HCT116 (cell line): ENCODE results near the gene PEX11A. TPM values are rescaled to one million over a fixed set of nuclear protein-coding genes. Genes with fewer than 3 reads are reported as not detected.

Experiments
- ATAC-seq: fragments of 200-7000 bp; cut with Tn5 transposase; 2 replicates; pipeline ENCODE4 v1.9.1; 2020; ENCODE audit warnings: mild to moderate bottlenecking, moderate library complexity
- BruUV-seq: library from RNA; stranded (reverse); fragments of 400-500 nt; replicated peaks from 2 replicates; lab custom pipeline; 2021; lab: Mats Ljungman, UMichigan
- CTCF ChIA-PET: fragments of 300-600 bp; sonication (Branson Sonifier 250); formaldehyde crosslinking; loops from one replicate; lab custom pipeline; 2021; ENCODE audit warnings: antibody characterized with exemption; lab: Charles Lee
- POLR2A ChIA-PET: fragments of 300-600, 350-600 bp; sonication (Branson Sonifier 250); formaldehyde crosslinking; loops from one replicate; lab custom pipeline; 2021; ENCODE audit warnings: antibody characterized with exemption; lab: Charles Lee
- RAD21 ChIA-PET, 2 experiments: fragments of 300-600 bp; sonication (Branson Sonifier 250); formaldehyde crosslinking; loops; one replicate each; lab custom pipeline; 2023; ENCODE audit warnings: low total read pairs in 2 of 2; ENCODE audit not compliant: uncharacterized antibody in 2 of 2, unreplicated experiment in 2 of 2, low non-redundant PET in 1 of 2; lab: Charles Lee
- DNase-seq: peaks from one replicate; pipeline ENCODE4 v3.0.0-alpha.2; 2010; ENCODE audit warnings: low read depth, low spot score
- H2AFZ ChIP-seq: fragments of 200-600 bp; shearing (Covaris generic), sonication (generic); 2 replicates; pipeline ENCODE4 v1.6.1; 2017; ENCODE audit warnings: low read depth, mixed run types, mixed read lengths, antibody characterized with exemption, low read length; ENCODE audit not compliant: poor library complexity, severe bottlenecking
- H3K27ac ChIP-seq: 2 replicates; pipeline ENCODE4 v1.5.1; 2012; ENCODE audit warnings: low read depth, low read length
- H3K27me3 ChIP-seq: fragments of 200-600 bp; sonication (generic); 2 replicates; pipeline ENCODE4 v1.6.1; 2016; ENCODE audit warnings: mixed run types, low read length, mixed read lengths; ENCODE audit not compliant: insufficient read depth
- H3K36me3 ChIP-seq, 2 experiments: fragments of 200-500 bp in 1 of 2; fragments of 200-600 bp in 1 of 2; sonication (Bioruptor generic) in 1 of 2; sonication (generic) in 1 of 2; 2 replicates each; pipeline versions ENCODE4 v1.5.1 to v1.6.1; 2014 to 2016; ENCODE audit warnings: low read length in 2 of 2, inconsistent platforms in 1 of 2, mixed read lengths in 1 of 2, mixed run types in 1 of 2; ENCODE audit not compliant: insufficient read depth in 2 of 2, control insufficient read depth in 1 of 2
- H3K4me1 ChIP-seq, 2 experiments: fragments of 200-600 bp in 1 of 2; sonication (generic) in 1 of 2; 2 replicates each; pipeline versions ENCODE4 v1.5.1 to v1.6.1; 2012 to 2017; ENCODE audit warnings: low read length in 2 of 2, inconsistent platforms in 1 of 2, mild to moderate bottlenecking in 1 of 2, mixed read lengths in 1 of 2, mixed run types in 1 of 2, moderate library complexity in 1 of 2; ENCODE audit not compliant: insufficient read depth in 2 of 2, control insufficient read depth in 1 of 2
- H3K4me2 ChIP-seq: fragments of 200-600 bp; sonication (generic); 2 replicates; pipeline ENCODE4 v1.6.1; 2017; ENCODE audit warnings: mixed run types, low read length, mixed read lengths
- H3K4me3 ChIP-seq, 2 experiments: fragments of 200-600 bp in 1 of 2; sonication (generic) in 1 of 2; replicated peaks in 1 of 2; 2 replicates each; pipeline ENCODE4 v1.5.1; 2011 to 2016; ENCODE audit warnings: low read length in 2 of 2, control low read depth in 1 of 2, low read depth in 1 of 2, mild to moderate bottlenecking in 1 of 2, mixed read lengths in 1 of 2, mixed run types in 1 of 2
- H3K79me2 ChIP-seq: fragments of 200-600 bp; sonication (generic); 2 replicates; pipeline ENCODE4 v1.6.1; 2017; ENCODE audit warnings: mild to moderate bottlenecking, mixed run types, low read length, moderate library complexity, mixed read lengths; ENCODE audit not compliant: insufficient read depth
- H3K9ac ChIP-seq: fragments of 200-600 bp; sonication (generic); 2 replicates; pipeline ENCODE4 v1.6.1; 2016; ENCODE audit warnings: low read length, mixed read lengths
- H3K9me2 ChIP-seq: fragments of 200-600 bp; sonication (generic), shearing (Covaris generic); 2 replicates; pipeline ENCODE4 v1.6.1; 2017; ENCODE audit warnings: mixed run types, mild to moderate bottlenecking, moderate library complexity; ENCODE audit not compliant: insufficient read depth
- H3K9me3 ChIP-seq, 2 experiments: fragments of 200-500 bp in 1 of 2; fragments of 200-600 bp in 1 of 2; sonication (Bioruptor generic) in 1 of 2; sonication (generic) in 1 of 2; 2 replicates each; pipeline ENCODE4 v1.6.1; 2014 to 2017; ENCODE audit warnings: low read length in 2 of 2, mixed read lengths in 2 of 2, inconsistent platforms in 1 of 2, low read depth in 1 of 2, mild to moderate bottlenecking in 1 of 2, mixed run types in 1 of 2, moderate library complexity in 1 of 2; ENCODE audit not compliant: control insufficient read depth in 1 of 2, insufficient read depth in 1 of 2
- H4K20me1 ChIP-seq: fragments of 200-600 bp; sonication (generic), shearing (Covaris generic); 2 replicates; pipeline ENCODE4 v1.6.1; 2017; ENCODE audit warnings: mixed run types, mild to moderate bottlenecking, moderate library complexity; ENCODE audit not compliant: insufficient read depth
- CTCF ChIP-seq, 3 experiments: fragments of 200-600 bp in 1 of 3; sonication (generic) in 1 of 3; IDR thresholded peaks in 2 of 3; conservative IDR thresholded peaks in 1 of 3; 2 replicates each; pipeline ENCODE4 v1.5.1; 2012 to 2017; ENCODE audit warnings: low read depth in 2 of 3, low read length in 2 of 3, antibody characterized with exemption in 1 of 3, borderline replicate concordance in 1 of 3, control low read depth in 1 of 3, mild to moderate bottlenecking in 1 of 3, mixed read lengths in 1 of 3, mixed run types in 1 of 3, moderate library complexity in 1 of 3; ENCODE audit not compliant: insufficient read depth in 1 of 3
- JUND ChIP-seq: IDR thresholded peaks from 2 replicates; pipeline ENCODE4 v1.6.1; 2012
- RAD21 ChIP-seq: IDR thresholded peaks from 2 replicates; pipeline ENCODE4 v1.6.1; 2012; ENCODE audit warnings: low read depth, mild to moderate bottlenecking
- intact Hi-C: fragments of 100-400 bp; cut with micrococcal nuclease; formaldehyde crosslinking; loops from 2 replicates; pipeline ENCODE4 v1.10.0; 2022
- total RNA-seq: library from RNA; stranded (reverse); gene quantifications from one replicate; pipeline ENCODE4 v1.2.1, GENCODE V29; 2021; ENCODE audit not compliant: unreplicated experiment

The PEX11A gene
- total RNA-seq, 1 experiment from 2014 or later: 7.1 TPM

GRCh38 chr15:89647191-89647851 is 43.2 kb downstream of the PEX11A start:
- BruUV-seq: no TSS peak
- Histone ChIP-seq H3K9me3 (no peaks in the 10 kb centered on the region), H2AFZ (peak overlapping the region; percentile 85), H3K9me2 (no peaks in the 10 kb centered on the region), H3K36me3 (no peaks in the 10 kb centered on the region), H3K4me2 (peak overlapping the region; percentile 56), H3K27me3 (no peaks in the 10 kb centered on the region), H3K79me2 (no peaks in the 10 kb centered on the region), H4K20me1 (no peaks in the 10 kb centered on the region), H3K4me1 (peaks cover 0 to 4% of the 10 kb centered on the region in 2 experiments; a peak in 2 of 4 replicates), H3K4me3 (no peak overlapping the region), H3K9ac (no peak overlapping the region), H3K27ac (no peak overlapping the region)
- POLR2A ChIA-PET: interaction anchor here (0.6 kb wide), 1 partner anchor 371 kb away, joined by 3 read pairs; no protein-coding TSS in a partner anchor
- DNase-seq (peak; percentile 23), ATAC-seq (peak; percentile 98)
- intact Hi-C loops: no loop called here
- CTCF ChIA-PET: interaction anchor here (0.7 to 1.9 kb wide), 7 partner anchors 10 to 440 kb away, joined by 3 to 7 read pairs (median 4); no protein-coding TSS in a partner anchor
- TF ChIP-seq JUND (no peak), CTCF (IDR thresholded peaks at IDR 0.05 in 2 of 3, conservative IDR thresholded peaks at IDR 0.05 in 1 of 3; ENCODE audit: borderline replicate concordance in 1 of 3, insufficient read depth in 1 of 3, low read depth in 2 of 3, low read length in 2 of 3) (peak; percentile 67 to 95 (median 90)), RAD21 (peak; percentile 72)
- RAD21 ChIA-PET: interaction anchor here (0.5 to 1.1 kb wide), 2 partner anchors 93 to 103 kb away, joined by 4 read pairs; no protein-coding TSS in a partner anchor
